Activated naive CD8-positive, alpha-beta T cell treated with anti-CD3 and anti-CD28 coated beads, Interleukin-2, amount 50 U/mL, for 24 hours (primary cell): ENCODE results near the gene GPC4.

Experiments
- ATAC-seq: fragments of 150-1000 bp; cut with Tn5 transposase; one replicate; pipeline ENCODE4 v1.10.0; 2021
- DNase-seq: peaks from one replicate; pipeline ENCODE4 v3.0.0; 2021
- H3K27ac Mint-ChIP-seq: one replicate; pipeline ENCODE4 v1.8.0; 2021; ENCODE audit warnings: mild to moderate bottlenecking, mixed read lengths
- H3K27me3 Mint-ChIP-seq: one replicate; pipeline ENCODE4 v1.8.0; 2021; ENCODE audit warnings: mixed read lengths
- H3K36me3 Mint-ChIP-seq: one replicate; pipeline ENCODE4 v1.8.0; 2021; ENCODE audit warnings: low read depth, mixed read lengths
- H3K4me1 Mint-ChIP-seq: one replicate; pipeline ENCODE4 v1.8.0; 2021; ENCODE audit warnings: mixed read lengths
- H3K4me3 Mint-ChIP-seq: one replicate; pipeline ENCODE4 v1.8.0; 2021; ENCODE audit warnings: mild to moderate bottlenecking, moderate library complexity, mixed read lengths
- H3K9me3 Mint-ChIP-seq: one replicate; pipeline ENCODE4 v1.8.0; 2021; ENCODE audit warnings: mixed read lengths

GPC4 gene

GRCh38 chrX:133392671-133393070 lies 22.6 kb downstream of the GPC4 start:
- Mint-ChIP-seq H3K36me3 (no peaks in the 10 kb centered on the region), H3K27ac (no peak overlapping the region), H3K4me3 (no peak overlapping the region), H3K9me3 (no peaks in the 10 kb centered on the region), H3K27me3 (no peaks in the 10 kb centered on the region), H3K4me1 (no peaks in the 10 kb centered on the region)
- no peak for ATAC-seq
- DNase-seq, result no peak

DNA sequence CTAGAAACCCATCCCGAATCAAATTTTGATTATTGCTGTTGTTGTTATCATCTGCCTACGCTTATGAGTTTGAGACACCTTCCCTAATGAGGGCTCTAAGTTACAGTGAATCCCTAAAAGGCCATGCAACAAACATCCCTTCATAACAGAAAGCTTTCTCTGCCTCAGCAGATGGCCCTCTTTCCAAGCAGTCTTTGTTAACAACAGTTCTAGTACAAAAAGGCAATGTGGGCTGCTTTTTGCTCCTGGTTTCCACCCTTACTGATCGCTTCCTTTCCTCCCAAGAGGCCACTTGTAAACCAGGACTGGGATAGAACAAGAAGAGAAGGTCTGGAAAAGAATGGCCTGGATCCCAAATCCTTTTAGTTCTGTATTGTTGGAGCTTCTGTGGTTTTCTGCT lies 24.2 kb downstream of the GPC4 start:
- ATAC-seq, result no peak
- no peak for DNase-seq
- H3K36me3 Mint-ChIP-seq, result no peaks in the 10 kb centered on the region
- no peaks in the 10 kb centered on the region for H3K4me1 Mint-ChIP-seq
- no peaks in the 10 kb centered on the region for H3K9me3 Mint-ChIP-seq
- H3K4me3 Mint-ChIP-seq, result no peak overlapping the region
- H3K27ac Mint-ChIP-seq, result no peak overlapping the region
- H3K27me3 Mint-ChIP-seq, result no peaks in the 10 kb centered on the region

DNA sequence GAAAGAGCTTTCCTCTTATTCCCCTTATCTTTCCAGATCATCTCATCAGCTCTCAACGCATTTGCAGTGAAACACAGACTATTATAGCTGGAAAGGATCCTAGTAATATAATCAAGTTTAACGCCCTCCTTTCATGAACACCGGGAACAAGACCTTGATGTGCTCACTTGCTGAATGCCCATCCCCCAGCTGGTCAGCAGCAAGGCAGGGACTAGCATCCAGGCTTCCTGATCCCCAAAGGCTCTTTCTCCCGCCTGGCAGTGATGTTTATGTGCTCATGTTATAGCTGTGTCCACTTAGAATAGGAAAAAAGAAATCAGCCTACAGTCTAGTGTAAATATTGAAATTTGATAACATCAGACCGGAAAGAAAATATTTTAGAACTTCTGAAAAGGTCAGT lies 24.6 kb downstream of the GPC4 start:
- ATAC-seq (no peak), DNase-seq (no peak)
- Mint-ChIP-seq H3K4me1 (no peaks in the 10 kb centered on the region), H3K9me3 (no peaks in the 10 kb centered on the region), H3K36me3 (no peaks in the 10 kb centered on the region), H3K27me3 (no peaks in the 10 kb centered on the region), H3K27ac (no peak overlapping the region), H3K4me3 (no peak overlapping the region)

DNA sequence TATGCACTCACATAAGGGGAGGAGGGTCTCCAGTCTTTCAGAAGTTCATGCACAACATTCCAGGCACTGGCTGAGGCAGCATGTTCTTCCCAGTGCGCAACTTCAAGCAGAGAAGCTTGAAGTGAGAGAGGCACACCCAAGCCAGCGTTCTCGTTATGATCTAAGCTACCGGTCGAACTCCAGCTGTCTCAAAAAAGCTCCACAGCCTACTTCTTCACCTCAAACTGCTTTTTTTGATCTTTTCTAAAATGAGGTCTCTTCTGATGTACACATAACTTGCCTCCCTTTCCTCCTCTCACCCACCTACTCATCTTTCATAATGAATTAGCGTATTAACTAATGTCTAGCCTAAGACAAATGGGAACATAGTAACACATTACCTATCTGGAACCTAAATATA lies 25.3 kb downstream of the GPC4 start:
- no peak for DNase-seq
- Mint-ChIP-seq H3K9me3 (no peaks in the 10 kb centered on the region), H3K36me3 (no peaks in the 10 kb centered on the region), H3K27ac (no peak overlapping the region), H3K4me3 (no peak overlapping the region), H3K27me3 (no peaks in the 10 kb centered on the region), H3K4me1 (no peaks in the 10 kb centered on the region)
- no peak for ATAC-seq

DNA sequence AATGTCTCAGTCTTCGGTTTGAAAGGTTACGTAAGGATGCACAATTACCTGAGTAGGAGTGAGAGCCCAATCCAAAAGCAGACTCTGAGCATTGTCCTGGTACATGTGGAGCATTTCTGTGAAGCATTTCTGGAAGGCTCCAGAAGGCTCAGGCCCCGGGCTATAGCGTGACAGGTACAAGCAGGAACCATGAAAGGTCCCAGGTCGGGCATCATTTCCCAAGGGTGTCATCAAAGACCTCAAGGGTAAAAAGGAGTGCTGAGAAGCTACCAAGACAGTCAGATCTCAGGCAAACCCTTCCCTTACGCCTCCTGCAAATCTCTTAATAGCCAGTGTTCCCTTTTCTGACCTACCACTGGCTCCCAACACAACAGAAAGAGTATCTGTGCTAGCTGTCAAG lies 30.8 kb downstream of the GPC4 start:
- no peak overlapping the region for H3K27ac Mint-ChIP-seq
- H3K4me1 Mint-ChIP-seq, result no peaks in the 10 kb centered on the region
- H3K9me3 Mint-ChIP-seq, result no peaks in the 10 kb centered on the region
- no peak overlapping the region for H3K4me3 Mint-ChIP-seq
- no peaks in the 10 kb centered on the region for H3K36me3 Mint-ChIP-seq
- DNase-seq (no peak), ATAC-seq (no peak)
- no peaks in the 10 kb centered on the region for H3K27me3 Mint-ChIP-seq

DNA sequence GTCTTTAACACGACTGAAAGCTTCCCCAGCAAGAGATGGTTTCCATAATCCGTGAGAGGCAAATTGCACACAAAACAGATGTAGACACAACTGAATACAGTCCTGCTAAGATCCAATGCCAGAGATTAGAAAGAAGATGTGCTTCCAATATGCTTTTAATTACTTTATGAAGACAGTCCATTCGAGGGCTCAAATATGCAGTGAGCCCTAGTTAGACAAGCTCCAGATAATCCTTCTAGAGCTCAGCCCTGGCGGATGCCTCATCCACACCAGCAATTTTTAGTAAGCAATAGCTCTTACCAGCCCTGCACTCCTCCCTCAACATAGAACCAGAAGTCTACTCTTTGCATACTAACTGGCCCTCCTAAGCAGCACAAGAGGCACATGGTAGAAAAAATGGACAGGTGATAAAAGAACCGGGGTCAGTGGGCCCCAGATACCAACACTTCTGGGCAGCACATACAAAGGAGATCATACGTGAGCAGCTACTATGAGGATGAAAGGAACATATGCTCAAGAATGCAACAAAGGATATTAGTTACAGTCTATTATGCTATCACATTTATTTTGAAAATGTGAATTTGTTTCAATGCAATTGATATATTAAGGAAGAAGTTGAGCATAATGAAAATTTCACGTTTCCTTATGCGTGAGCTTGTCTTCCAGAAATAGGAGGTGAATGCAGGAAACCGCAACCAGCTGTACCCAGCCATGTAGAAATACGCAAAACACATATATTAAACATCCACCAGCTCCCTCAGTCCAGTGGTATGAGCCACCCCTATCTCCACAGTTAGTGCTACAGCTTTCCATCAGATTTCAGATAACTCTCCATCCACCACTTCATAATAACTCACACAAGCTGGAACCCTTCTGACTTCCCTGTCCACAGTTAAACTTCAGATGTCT lies 34.3 kb downstream of the GPC4 start:
- no peaks in the 10 kb centered on the region for H3K9me3 Mint-ChIP-seq
- no peak overlapping the region for H3K4me3 Mint-ChIP-seq
- H3K27ac Mint-ChIP-seq, result no peak overlapping the region
- H3K27me3 Mint-ChIP-seq, result peaks cover 2% of the 10 kb centered on the region
- H3K36me3 Mint-ChIP-seq, result no peaks in the 10 kb centered on the region
- DNase-seq, result no peak
- ATAC-seq, result no peak
- no peaks in the 10 kb centered on the region for H3K4me1 Mint-ChIP-seq

- H3K27me3 Mint-ChIP-seq, result peaks cover 2% of the 10 kb centered on the region
- DNase-seq (no peak), ATAC-seq (no peak)
- H3K4me3 Mint-ChIP-seq, result no peak overlapping the region
- H3K36me3 Mint-ChIP-seq, result no peaks in the 10 kb centered on the region
- H3K27ac Mint-ChIP-seq, result no peak overlapping the region
- no peaks in the 10 kb centered on the region for H3K4me1 Mint-ChIP-seq
- no peaks in the 10 kb centered on the region for H3K9me3 Mint-ChIP-seq
Observed at GRCh38 chrX:133376422-133376821, 38.9 kb downstream of the GPC4 start.

DNA sequence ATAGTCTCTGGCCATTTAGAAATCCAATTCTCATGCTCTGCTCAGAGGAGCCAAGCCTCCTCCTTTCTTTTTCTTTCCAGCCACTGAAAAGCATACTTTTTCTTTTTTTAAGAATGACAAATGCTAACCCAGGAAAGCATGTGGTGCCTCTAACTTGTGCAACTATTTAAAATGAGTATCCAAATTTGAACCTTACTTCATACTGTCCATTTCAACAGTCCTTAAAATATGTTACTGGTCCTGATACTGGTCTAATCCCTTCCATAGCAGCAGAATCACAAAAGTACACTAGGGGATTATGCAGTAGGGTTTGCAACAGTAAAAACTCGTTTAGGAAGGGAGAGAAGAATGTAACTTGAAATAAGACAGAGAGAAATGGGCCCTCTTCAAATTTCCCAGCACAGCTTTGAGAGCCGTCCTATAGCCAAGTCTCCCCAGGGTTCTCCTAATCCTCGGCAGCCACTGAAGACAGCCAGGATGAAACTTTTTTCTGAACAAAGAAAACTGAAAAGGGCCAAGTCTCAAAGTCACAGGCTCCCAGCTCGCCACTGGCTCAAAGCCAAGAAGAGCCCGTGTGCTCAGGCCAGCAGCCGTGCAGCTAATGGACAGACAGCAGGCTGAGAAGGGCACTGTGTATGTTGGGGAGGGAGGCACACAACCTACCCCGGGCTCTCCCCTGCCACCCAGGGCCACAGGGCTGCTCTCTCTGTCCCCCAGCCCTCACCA lies 39.5 kb downstream of the GPC4 start:
- DNase-seq, result no peak
- Mint-ChIP-seq H3K9me3 (no peaks in the 10 kb centered on the region), H3K27ac (no peak overlapping the region), H3K4me1 (no peaks in the 10 kb centered on the region), H3K36me3 (no peaks in the 10 kb centered on the region), H3K4me3 (no peak overlapping the region), H3K27me3 (peaks cover 2% of the 10 kb centered on the region)
- ATAC-seq, result no peak

DNA sequence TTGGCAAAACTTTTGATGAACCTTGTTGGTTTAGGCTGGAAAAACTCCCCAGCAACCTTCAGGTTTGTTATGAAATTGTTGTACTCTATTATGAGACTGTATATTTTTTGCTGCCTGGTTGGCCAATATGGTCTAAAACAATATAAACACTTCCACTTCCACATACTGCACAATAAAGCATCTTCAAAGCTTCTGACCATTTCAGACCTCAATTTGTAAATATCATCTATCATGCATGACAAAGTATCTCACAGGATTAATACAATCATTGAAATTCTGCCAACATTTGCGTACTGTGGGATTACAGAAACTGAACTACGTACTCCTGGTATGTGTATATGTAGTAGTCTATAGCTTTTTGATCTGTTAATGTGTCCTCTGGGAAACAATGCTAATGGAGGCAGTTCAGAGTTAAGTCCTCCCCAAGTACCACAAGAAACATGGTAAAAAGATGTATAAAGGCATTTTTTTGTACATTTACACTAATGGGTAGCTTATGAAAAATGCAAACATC lies 40.4 kb downstream of the GPC4 start:
- ATAC-seq, result no peak
- Mint-ChIP-seq H3K27ac (no peak overlapping the region), H3K36me3 (no peaks in the 10 kb centered on the region), H3K4me1 (no peaks in the 10 kb centered on the region), H3K27me3 (peaks cover 2% of the 10 kb centered on the region), H3K9me3 (no peaks in the 10 kb centered on the region), H3K4me3 (no peak overlapping the region)
- no peak for DNase-seq

GRCh38 chrX:133373386-133374079 lies 41.8 kb downstream of the GPC4 start:
- Mint-ChIP-seq H3K4me1 (no peaks in the 10 kb centered on the region), H3K36me3 (no peaks in the 10 kb centered on the region), H3K9me3 (no peaks in the 10 kb centered on the region), H3K4me3 (no peak overlapping the region), H3K27ac (no peak overlapping the region), H3K27me3 (peaks cover 2% of the 10 kb centered on the region)
- no peak for DNase-seq
- ATAC-seq, result no peak

DNA sequence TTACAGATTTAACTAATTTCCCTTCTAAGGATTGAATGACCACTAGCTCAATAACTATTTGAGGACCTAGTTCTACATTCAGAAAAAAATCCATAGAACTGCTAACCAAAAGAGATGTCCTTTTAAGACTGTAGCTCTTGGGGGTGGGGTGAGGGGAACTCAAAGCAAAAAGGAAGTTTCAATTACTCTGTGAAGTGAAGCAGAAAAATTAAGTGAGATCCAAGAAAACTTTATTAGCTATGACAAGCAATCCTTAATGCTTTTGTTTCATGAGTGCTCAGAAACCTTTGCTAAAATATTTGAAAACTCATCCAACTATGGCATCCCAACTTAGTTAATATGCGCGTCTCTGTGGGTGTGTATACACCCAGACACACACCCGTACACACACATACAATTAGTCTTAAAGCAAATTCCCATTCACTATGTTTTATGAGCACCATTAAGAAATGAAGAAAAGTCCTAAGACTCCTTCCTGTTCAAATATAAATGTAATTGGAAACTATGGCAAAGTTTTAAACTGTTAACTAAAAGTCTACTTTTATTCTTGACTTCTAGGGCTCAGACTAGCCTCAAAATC lies 44.5 kb downstream of the GPC4 start:
- H3K4me1 Mint-ChIP-seq, result no peaks in the 10 kb centered on the region
- H3K9me3 Mint-ChIP-seq, result no peaks in the 10 kb centered on the region
- H3K4me3 Mint-ChIP-seq, result no peak overlapping the region
- H3K27ac Mint-ChIP-seq, result no peak overlapping the region
- DNase-seq (no peak), ATAC-seq (no peak)
- no peaks in the 10 kb centered on the region for H3K36me3 Mint-ChIP-seq
- no peaks in the 10 kb centered on the region for H3K27me3 Mint-ChIP-seq

DNA sequence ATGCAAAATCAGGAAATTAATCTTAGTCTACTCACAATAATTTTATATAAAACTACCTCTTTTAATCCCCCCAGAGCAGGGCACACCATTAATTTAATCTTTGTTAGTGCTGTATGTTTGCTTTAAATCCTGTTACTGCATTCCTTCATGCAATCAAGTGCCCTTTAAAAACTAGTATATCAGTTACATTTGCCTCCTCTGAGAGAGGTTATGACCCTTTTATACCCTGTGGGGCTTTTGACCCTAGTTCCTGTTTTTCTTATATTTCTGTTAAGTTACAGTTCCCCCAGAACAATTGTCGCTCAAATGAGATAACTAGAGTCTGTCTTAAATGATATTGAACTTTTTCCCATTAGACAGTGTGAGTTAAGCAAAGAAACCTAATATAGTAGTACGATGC lies 46.2 kb downstream of the GPC4 start:
- no peak overlapping the region for H3K4me3 Mint-ChIP-seq
- no peaks in the 10 kb centered on the region for H3K9me3 Mint-ChIP-seq
- no peak overlapping the region for H3K27ac Mint-ChIP-seq
- no peaks in the 10 kb centered on the region for H3K27me3 Mint-ChIP-seq
- ATAC-seq, result no peak
- H3K4me1 Mint-ChIP-seq, result no peaks in the 10 kb centered on the region
- DNase-seq, result no peak
- H3K36me3 Mint-ChIP-seq, result no peaks in the 10 kb centered on the region

GRCh38 chrX:133366735-133367134 lies 48.6 kb downstream of the GPC4 start:
- H3K36me3 Mint-ChIP-seq, result no peaks in the 10 kb centered on the region
- H3K27me3 Mint-ChIP-seq, result no peaks in the 10 kb centered on the region
- DNase-seq (no peak), ATAC-seq (no peak)
- H3K4me1 Mint-ChIP-seq, result no peaks in the 10 kb centered on the region
- no peaks in the 10 kb centered on the region for H3K9me3 Mint-ChIP-seq
- no peak overlapping the region for H3K27ac Mint-ChIP-seq
- no peak overlapping the region for H3K4me3 Mint-ChIP-seq

DNA sequence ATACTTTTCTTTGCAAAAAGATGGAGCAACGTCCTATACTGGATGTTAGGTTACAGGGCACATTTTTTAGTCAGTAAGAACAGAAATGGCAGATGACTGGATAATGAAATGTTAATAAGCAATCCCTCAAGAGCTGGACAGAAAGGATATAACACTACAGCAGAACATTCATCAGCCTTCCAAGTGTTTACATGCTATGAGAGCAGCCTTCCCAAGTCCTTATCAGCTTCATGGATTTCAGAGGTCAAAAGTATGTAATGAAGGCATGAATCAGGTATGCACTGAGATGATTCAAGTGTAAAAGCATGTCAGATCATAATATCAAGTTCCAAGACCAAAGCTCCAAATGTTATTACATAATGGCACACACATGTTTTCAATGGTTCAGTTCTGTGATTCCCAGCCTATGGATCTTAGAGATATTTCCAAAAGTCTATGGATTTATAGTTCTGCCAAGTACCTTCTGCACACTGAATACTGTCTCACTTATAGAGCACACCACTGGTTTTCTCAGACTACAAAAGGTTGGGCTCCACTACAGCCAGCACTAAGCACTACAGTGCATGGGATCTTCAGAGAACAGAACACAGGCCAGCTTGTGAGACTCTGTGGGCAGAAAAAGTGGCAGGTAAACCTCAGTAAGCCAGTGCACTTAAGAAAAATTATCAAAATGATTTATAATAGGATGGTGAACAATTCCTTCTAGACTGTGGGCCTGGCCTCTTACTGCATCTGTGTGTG lies 49.2 kb downstream of the GPC4 start:
- H3K27ac Mint-ChIP-seq, result no peak overlapping the region
- no peak for DNase-seq
- H3K36me3 Mint-ChIP-seq, result no peaks in the 10 kb centered on the region
- H3K27me3 Mint-ChIP-seq, result no peaks in the 10 kb centered on the region
- no peaks in the 10 kb centered on the region for H3K9me3 Mint-ChIP-seq
- no peak for ATAC-seq
- H3K4me3 Mint-ChIP-seq, result no peak overlapping the region
- no peaks in the 10 kb centered on the region for H3K4me1 Mint-ChIP-seq
